GM19468 (cell line): ENCODE results near the gene PEX7.
"Not testable (repeated sequence)": the region's sequence is repeated elsewhere in the genome, so short reads cannot be mapped to it uniquely, and the experiment has no call there.

Experiments
- ATAC-seq: cut with Tn5 transposase; IDR thresholded peaks from one replicate; pipeline ENCODE4 v1.9.1; 2021; ENCODE audit warnings: mild to moderate bottlenecking, moderate library complexity, moderate number of reproducible peaks; ENCODE audit not compliant: unreplicated experiment; ENCODE audit errors: extremely low read depth

The PEX7 gene

GRCh38 chr6:136789440-136789839, 33.0 kb upstream of the PEX7 start:
- ATAC-seq, result not testable (repeated sequence)

- no peak for ATAC-seq
These were observed 31.7 kb upstream of the PEX7 start for GRCh38 chr6:136790411-136791295.

- no peak for ATAC-seq
These were observed 30.9 kb upstream of the PEX7 start for GRCh38 chr6:136791296-136792094.

DNA sequence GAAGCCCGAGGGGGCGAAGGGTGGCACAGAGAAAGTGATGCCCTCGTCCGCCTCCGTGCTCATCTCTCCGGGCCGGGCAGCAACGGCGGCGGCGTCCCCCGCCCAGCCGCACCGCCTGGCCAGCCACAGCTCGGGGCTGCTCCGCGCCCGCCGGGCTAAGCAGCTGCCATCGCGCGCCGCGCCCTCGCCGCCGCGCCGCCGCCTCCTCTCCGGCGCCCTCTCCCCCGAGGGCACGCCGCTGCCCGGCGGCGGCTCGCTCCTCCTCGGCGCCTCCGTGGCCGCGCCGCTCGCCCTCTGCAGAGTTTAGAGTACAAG, 30.3 kb upstream of the PEX7 start:
- no peak for ATAC-seq

GRCh38 chr6:136792410-136793262, 29.8 kb upstream of the PEX7 start, which contains the start of gene MAP3K5:
Gene MAP3K5, minus strand, starts transcription at chr6:136792477. Its CDS starts 320 bp downstream, at chr6:136792157.
- peak; percentile 74 for ATAC-seq

DNA sequence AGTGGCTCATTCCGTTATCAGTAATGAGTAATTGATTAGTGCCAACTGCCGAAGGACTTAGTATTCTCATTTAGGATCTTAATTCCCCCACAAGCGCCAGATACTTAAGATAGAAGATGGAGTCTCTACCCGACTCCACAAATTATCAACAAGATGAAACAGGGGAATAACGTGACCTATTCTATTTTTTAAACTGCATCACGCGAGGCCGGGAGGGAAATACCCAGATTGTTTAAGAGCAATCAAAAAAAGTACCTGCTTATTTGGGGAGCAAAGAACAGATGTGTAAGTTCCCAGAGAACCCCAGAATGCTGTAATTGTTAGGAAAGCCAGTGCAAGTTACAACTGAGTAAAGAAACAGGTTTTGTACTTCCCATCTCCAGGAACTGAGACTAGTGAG, 29.0 kb upstream of the PEX7 start:
- ATAC-seq, result no peak

DNA sequence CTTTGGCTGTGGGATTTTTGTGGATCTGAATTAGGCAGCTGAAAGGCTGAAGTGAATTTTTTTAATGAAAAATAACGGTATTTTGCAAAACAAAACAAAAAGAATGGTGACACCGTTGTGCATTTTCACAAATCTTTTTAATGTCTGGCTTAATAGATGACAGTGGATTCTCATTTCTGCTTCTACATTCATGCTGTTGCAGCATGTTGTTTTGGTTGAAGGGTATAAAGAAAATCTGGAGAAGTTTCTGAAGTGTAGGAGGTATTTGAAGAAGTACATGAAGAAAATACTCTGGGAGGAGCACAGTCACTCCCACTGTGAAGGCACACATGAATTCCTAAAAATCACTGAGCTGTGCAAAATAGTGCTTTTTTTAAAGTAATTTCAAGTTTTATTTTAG, 27.0 kb upstream of the PEX7 start:
- ATAC-seq, result no peak

DNA sequence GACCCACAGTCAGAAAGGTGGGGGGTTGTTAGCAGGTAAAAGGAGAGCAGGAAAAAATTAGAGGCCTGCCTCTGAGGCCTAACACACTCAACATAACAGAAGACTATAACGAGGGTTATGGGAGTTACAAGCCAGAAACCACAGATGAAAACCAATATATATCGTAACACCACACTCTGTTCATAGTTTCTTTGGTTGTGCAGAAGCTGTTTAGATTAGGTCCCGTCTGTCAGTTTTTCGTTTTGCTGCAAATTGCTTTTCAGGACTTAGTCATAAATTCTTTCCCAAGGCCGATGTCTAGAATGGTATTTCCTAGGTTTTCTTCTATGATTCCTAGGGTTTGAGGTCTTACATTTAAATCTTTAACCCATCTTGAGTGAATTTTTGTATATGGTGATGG, 26.4 kb upstream of the PEX7 start:
- no peak for ATAC-seq

DNA sequence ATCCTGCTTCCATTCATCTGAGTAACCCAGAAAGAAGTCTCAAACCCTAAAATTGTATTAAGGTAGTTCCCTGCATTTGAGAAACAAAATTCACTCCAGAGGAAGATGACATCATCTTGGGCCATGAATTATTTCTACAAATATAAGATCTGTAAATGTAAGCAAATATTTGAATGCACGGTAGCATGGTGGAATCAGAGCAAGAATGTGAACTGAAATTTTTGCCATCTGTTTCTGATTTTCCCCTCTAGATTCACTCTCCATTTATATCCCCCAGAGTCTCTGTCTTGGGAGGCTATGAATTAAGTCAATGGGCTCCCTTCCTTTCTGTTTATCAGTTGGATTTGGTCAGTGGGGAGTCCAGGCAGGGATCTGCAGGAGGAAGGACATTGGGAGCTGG, 24.3 kb upstream of the PEX7 start:
- no peak for ATAC-seq

GRCh38 chr6:136801581-136801980, 20.8 kb upstream of the PEX7 start:
- no peak for ATAC-seq

GRCh38 chr6:136803608-136804007, 18.8 kb upstream of the PEX7 start:
- no peak for ATAC-seq

DNA sequence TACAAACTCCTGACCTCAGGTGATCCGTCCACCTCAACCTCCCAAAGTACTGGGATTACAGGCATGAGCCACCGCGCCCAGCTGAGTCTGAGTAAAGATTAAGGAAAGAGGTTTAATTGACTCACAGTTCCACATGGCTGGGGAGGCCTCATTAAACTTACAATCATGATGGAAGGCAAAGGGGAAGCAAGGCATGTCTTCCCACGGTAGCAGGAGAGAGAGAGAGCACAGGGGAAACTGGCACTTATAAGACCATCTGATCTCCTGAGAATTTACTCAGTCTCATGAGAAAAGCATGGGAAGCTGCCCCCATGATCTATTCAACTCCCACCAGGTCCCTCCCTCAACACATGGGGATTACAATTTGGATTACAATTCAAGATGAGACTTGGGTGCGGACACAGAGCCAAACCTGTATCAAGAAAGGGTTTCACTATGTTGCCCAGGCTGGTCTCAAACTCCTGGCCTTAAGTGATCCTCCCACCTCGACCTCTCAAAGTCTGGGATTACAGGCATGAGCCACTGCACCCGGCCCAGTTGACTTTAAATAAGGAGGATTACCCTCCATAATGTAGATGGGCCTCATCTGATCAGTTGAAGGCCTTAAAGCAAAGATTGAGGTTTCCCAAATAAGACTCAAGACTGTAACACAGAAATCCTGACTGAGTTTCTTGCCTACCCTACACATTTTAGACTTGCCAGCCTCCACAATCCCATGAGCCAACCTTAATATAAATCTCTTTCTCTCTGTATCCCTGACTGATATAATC, 13.1 kb upstream of the PEX7 start:
- ATAC-seq, result no peak

- ATAC-seq, result no peak
These were observed 11.1 kb upstream of the PEX7 start for GRCh38 chr6:136811272-136811671.

DNA sequence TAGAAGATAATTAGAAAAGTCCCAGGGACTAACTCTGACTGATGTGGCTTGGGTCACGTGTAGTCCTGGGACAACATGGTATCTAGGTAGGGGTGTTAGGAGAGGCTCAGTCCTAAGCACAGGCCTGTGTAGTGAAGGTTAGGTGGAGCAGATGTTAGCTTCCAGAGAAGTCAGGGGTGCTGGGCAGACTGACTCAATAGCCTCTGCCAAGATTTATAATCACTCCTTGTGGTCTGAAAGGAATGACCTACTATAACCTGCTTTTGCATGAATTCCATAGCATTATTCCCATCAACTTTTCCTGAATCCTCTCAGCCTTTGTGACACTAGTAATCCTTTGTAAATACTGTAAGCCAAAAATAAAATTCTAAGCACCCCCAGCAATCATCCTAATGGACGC, 10.2 kb upstream of the PEX7 start:
- no peak for ATAC-seq

DNA sequence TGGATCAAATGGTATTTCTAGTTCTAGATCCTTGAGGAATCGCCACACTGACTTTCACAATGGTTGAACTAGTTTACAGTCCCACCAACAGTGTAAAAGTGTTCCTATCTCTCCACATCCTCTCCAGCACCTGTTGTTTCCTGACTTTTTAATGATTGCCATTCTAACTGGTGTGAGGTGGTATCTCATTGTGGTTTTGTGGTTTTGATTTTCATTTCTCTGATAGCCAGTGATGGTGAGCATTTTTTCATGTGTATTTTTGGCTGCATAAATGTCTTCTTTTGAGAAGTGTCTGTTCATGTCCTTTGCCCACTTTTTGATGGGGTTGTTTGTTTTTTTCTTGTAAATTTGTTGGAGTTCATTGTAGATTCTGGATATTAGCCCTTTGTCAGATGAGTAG, 6.8 kb upstream of the PEX7 start:
- not testable (repeated sequence) for ATAC-seq

GRCh38 chr6:136816656-136817055, 5.7 kb upstream of the PEX7 start:
- ATAC-seq, result no peak

GRCh38 chr6:136820561-136820960, 1.8 kb upstream of the PEX7 start:
- ATAC-seq, result no peak

DNA sequence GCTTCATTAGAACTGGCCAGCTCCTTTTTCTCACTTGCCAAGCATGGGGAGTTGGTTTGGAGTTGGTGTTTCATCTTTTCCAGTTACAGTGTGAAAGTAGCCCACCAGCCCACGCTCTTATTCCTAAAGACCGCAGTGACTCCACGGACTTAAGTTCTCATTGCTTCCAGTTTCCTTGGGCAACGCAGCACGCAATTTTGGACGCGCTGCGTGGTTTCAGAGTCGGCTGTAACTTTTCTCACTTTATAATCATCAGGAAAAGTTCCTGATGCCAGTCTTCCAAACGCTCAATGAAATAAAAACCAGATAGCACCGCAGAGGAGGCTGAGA, 381 bp upstream of the PEX7 start:
- no peak for ATAC-seq

DNA sequence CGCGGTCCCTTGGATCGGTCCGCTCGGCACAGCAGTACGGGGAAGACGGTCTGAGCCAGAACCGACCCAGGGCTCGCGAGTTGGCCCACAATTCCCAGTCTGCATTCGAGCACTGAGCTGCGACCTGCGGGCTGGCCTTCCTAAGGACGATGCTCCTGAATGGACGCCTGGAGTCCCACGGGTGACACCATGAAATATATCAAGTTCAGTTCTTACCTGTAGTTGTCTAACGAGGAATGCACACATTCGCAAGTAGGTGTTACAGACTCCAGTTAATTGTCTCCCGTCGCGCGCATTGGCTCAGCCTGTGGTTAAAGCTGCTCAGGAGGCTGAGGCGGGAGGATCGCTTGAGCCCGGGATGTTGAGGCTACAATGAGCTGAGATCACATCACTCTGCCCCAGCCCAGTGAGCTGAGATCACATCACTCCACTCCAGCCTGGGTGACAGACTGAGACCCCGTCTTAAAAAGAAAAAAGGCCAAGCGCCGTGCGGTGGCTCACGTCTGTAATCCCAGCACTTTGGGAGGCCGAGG, 802 bp downstream of the PEX7 start:
- no peak for ATAC-seq

GRCh38 chr6:136826216-136826615, 3.8 kb downstream of the PEX7 start:
- ATAC-seq, result no peak
